HG03520 (cell line): ENCODE data around the gene CDHR3.
"Not testable (repeated sequence)": the region's sequence is repeated elsewhere in the genome, so short reads cannot be mapped to it uniquely, and the experiment has no call there.

Experiments used
- ATAC-seq: cut with Tn5 transposase; IDR thresholded peaks from one replicate; pipeline ENCODE4 v1.9.1; 2021; ENCODE audit warnings: mild to moderate bottlenecking, moderate library complexity; ENCODE audit not compliant: unreplicated experiment

CDHR3 gene

GRCh38 chr7:105996860-105997737, 34.0 kb downstream of the CDHR3 start:
- ATAC-seq, result no peak

- no peak for ATAC-seq
These were observed 36.2 kb downstream of the CDHR3 start for GRCh38 chr7:105999256-105999655.

- no peak for ATAC-seq
These were observed 38.1 kb downstream of the CDHR3 start for GRCh38 chr7:106001196-106001595.

GRCh38 chr7:106001886-106002285, 38.8 kb downstream of the CDHR3 start:
- no peak for ATAC-seq

GRCh38 chr7:106003525-106004064, 40.5 kb downstream of the CDHR3 start:
- no peak for ATAC-seq

- ATAC-seq, result no peak
These were observed 43.8 kb downstream of the CDHR3 start for GRCh38 chr7:106006906-106007305.

- ATAC-seq, result not testable (repeated sequence)
These were observed 44.7 kb downstream of the CDHR3 start for GRCh38 chr7:106007796-106008195.

GRCh38 chr7:106009503-106010226, 46.6 kb downstream of the CDHR3 start:
- peak; percentile 84 for ATAC-seq

GRCh38 chr7:106010331-106010730, 47.3 kb downstream of the CDHR3 start:
- no peak for ATAC-seq

GRCh38 chr7:106010866-106011265, 47.8 kb downstream of the CDHR3 start:
- no peak for ATAC-seq

- ATAC-seq, result no peak
These were observed 49.1 kb downstream of the CDHR3 start for GRCh38 chr7:106012184-106012583.

- ATAC-seq, result no peak
These were observed 49.9 kb downstream of the CDHR3 start for GRCh38 chr7:106012935-106013439.

GRCh38 chr7:106015381-106016218, 52.5 kb downstream of the CDHR3 start:
- ATAC-seq, result no peak

GRCh38 chr7:106016331-106016730, 53.3 kb downstream of the CDHR3 start:
- no peak for ATAC-seq

- no peak for ATAC-seq
These were observed 54.6 kb downstream of the CDHR3 start for GRCh38 chr7:106017657-106018056.

GRCh38 chr7:106018566-106019469, 55.8 kb downstream of the CDHR3 start:
- ATAC-seq, result no peak

- no peak for ATAC-seq
These were observed 56.4 kb downstream of the CDHR3 start for GRCh38 chr7:106019470-106019820.

- no peak for ATAC-seq
These were observed 58.3 kb downstream of the CDHR3 start for GRCh38 chr7:106021151-106022067.
